Measurements from ENCODE around the gene PCDHB13. TPM values are rescaled to one million over a fixed set of nuclear protein-coding genes. Genes with fewer than 3 reads are reported as not detected.
"Not testable (repeated sequence)": the region's sequence is repeated elsewhere in the genome, so short reads cannot be mapped to it uniquely, and the experiment has no call there.

Gene PCDHB13
- total RNA-seq (2022) (0.12 TPM in 1 of 2 replicates, not detected in the other), Bru-seq, nascent RNA (percentile 26 among the genes with signal in this experiment), BruChase-seq, experiment 1, labeled RNA remaining after a 2-hour chase (percentile 26 among the genes with signal in this experiment), BruChase-seq, experiment 2, labeled RNA remaining after a 6-hour chase (percentile 36 among the genes with signal in this experiment)
- long read RNA-seq = 0 reads

- POLR2A ChIA-PET; H3K27me3 ChIP-seq (replicated peaks; ENCODE audit: control insufficient read depth, insufficient read depth, low read length); H3K36me3 ChIP-seq (ENCODE audit: control insufficient read depth, insufficient read depth, low read length); H3K9me3 ChIP-seq; H3K4me1 ChIP-seq; H3K4me3 Mint-ChIP-seq (ENCODE audit: unreplicated experiment); H3K36me3 Mint-ChIP-seq (ENCODE audit: insufficient read depth, unreplicated experiment); H3K4me1 Mint-ChIP-seq (ENCODE audit: low read depth, unreplicated experiment); H3K27me3 Mint-ChIP-seq (ENCODE audit: insufficient read depth, unreplicated experiment); H3K27ac Mint-ChIP-seq (ENCODE audit: unreplicated experiment); H3K4me3 ChIP-seq (ENCODE audit: low read depth, low read length); BruUV-seq (replicated peaks); CTCF ChIA-PET: not testable (repeated sequence)
- peaks cover 16% of the 10 kb centered on the region for H3K9me3 Mint-ChIP-seq (ENCODE audit: unreplicated experiment)
- peak in 1 of 2 experiments; percentile 25 for DNase-seq
- intact Hi-C loops (cut with micrococcal nuclease; ENCODE audit: unreplicated experiment) = loop anchor here (2.0 kb wide), 1 partner anchor 35 kb away; no protein-coding TSS in a partner anchor
These were observed at the start of gene PCDHB13 for GRCh38 chr5:141213656-141214339. Gene PCDHB13 (plus strand): TSS chr5:141213919. CDS start chr5:141214124, 205 bp downstream.

- peak; percentile 8 to 27 for TF ChIP-seq CTCF (IDR thresholded peaks at IDR 0.05; ENCODE audit: insufficient read depth in 1 of 2, low read depth in 1 of 2, low read length in 1 of 2, severe bottlenecking in 1 of 2, unreplicated experiment in 1 of 2)
- Mint-ChIP-seq H3K9me3 (ENCODE audit: unreplicated experiment) (peaks cover 31% of the 10 kb centered on the region), H3K36me3 (ENCODE audit: insufficient read depth, unreplicated experiment) (no peaks in the 10 kb centered on the region), H3K27ac (ENCODE audit: unreplicated experiment) (no peak within 1 kb of the TSS), H3K4me1 (ENCODE audit: low read depth, unreplicated experiment) (no peaks in the 10 kb centered on the region), H3K4me3 (ENCODE audit: unreplicated experiment) (no peak within 1 kb of the TSS), H3K27me3 (ENCODE audit: insufficient read depth, unreplicated experiment) (no peaks in the 10 kb centered on the region)
- Histone ChIP-seq H3K4me1 (no peaks in the 10 kb centered on the region), H3K27me3 (replicated peaks; ENCODE audit: control insufficient read depth, insufficient read depth, low read length) (no peaks in the 10 kb centered on the region), H3K4me3 (ENCODE audit: low read depth, low read length) (no peak within 1 kb of the TSS), H3K9me3 (no peaks in the 10 kb centered on the region), H3K36me3 (ENCODE audit: control insufficient read depth, insufficient read depth, low read length) (no peaks in the 10 kb centered on the region)
- ChIA-PET CTCF (interaction anchor here (0.7 to 0.9 kb wide), 2 partner anchors 10 to 391 kb away, joined by 3 read pairs; partner anchors contain the start of gene PCDHB16), POLR2A (no interaction called here)
- DNase-seq = no peak
- no TSS peak for BruUV-seq (replicated peaks)
- intact Hi-C loops (cut with micrococcal nuclease; ENCODE audit: unreplicated experiment) = no loop called here
These were observed 41.1 kb upstream of the PCDHB13 start, which contains the start of gene PCDHB7 for GRCh38 chr5:141172381-141173204. Gene PCDHB7 (plus strand): TSS chr5:141172644. CDS start chr5:141172836, 192 bp downstream.

DNA sequence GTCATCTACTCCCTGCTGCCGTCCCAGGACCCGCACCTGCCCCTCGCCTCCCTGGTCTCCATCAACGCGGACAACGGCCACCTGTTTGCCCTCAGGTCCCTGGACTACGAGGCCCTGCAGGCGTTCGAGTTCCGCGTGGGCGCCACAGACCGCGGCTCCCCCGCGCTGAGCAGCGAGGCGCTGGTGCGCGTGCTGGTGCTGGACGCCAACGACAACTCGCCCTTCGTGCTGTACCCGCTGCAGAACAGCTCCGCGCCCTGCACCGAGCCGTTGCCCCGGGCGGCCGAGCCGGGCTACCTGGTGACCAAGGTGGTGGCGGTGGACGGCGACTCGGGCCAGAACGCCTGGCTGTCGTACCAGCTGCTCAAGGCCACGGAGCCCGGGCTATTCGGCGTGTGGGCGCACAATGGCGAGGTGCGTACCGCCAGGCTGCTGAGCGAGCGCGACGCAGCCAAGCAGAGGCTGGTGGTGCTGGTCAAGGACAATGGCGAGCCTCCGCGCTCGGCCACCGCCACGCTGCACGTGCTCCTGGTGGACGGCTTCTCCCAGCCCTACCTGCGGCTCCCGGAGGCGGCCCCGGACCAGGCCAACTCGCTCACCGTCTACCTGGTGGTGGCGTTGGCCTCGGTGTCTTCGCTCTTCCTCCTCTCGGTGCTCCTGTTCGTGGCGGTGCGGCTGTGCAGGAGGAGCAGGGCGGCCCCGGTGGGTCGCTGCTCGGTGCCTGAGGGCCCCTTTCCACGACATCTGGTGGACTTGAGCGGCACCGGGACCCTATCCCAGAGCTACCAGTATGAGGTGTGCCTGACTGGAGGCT, 39.2 kb upstream of the PCDHB13 start:
- H3K36me3 Mint-ChIP-seq (ENCODE audit: insufficient read depth, unreplicated experiment); H3K4me3 ChIP-seq (ENCODE audit: low read depth, low read length); intact Hi-C loops (cut with micrococcal nuclease; ENCODE audit: unreplicated experiment); H3K27ac Mint-ChIP-seq (ENCODE audit: unreplicated experiment); H3K27me3 Mint-ChIP-seq (ENCODE audit: insufficient read depth, unreplicated experiment); H3K27me3 ChIP-seq (replicated peaks; ENCODE audit: control insufficient read depth, insufficient read depth, low read length); H3K4me1 Mint-ChIP-seq (ENCODE audit: low read depth, unreplicated experiment); H3K4me3 Mint-ChIP-seq (ENCODE audit: unreplicated experiment); BruUV-seq (replicated peaks); POLR2A ChIA-PET; H3K4me1 ChIP-seq; DNase-seq; H3K9me3 ChIP-seq; CTCF ChIA-PET; H3K36me3 ChIP-seq (ENCODE audit: control insufficient read depth, insufficient read depth, low read length): not testable (repeated sequence)
- H3K9me3 Mint-ChIP-seq (ENCODE audit: unreplicated experiment) = peaks cover 18% of the 10 kb centered on the region
